HG03066 (cell line): ENCODE measurements around the gene LRRC39.

Experiments
- ATAC-seq: cut with Tn5 transposase; IDR thresholded peaks from one replicate; pipeline ENCODE4 v1.9.1; 2021; ENCODE audit warnings: low read depth; ENCODE audit not compliant: unreplicated experiment

LRRC39 gene

GRCh38 chr1:100151679-100152078 is 26.4 kb downstream of the LRRC39 start:
- no peak for ATAC-seq

- ATAC-seq = no peak
These were observed 30.2 kb downstream of the LRRC39 start for GRCh38 chr1:100147875-100148274.

- ATAC-seq = no peak
These were observed 31.1 kb downstream of the LRRC39 start for GRCh38 chr1:100146958-100147357.

- ATAC-seq = no peak
These were observed 32.9 kb downstream of the LRRC39 start for GRCh38 chr1:100145116-100145515.

- no peak for ATAC-seq
These were observed 35.7 kb downstream of the LRRC39 start for GRCh38 chr1:100142343-100142742.

- ATAC-seq = no peak
These were observed 36.9 kb downstream of the LRRC39 start for GRCh38 chr1:100141192-100141591.

- no peak for ATAC-seq
These were observed 40.5 kb downstream of the LRRC39 start for GRCh38 chr1:100137602-100138001.

GRCh38 chr1:100134872-100135271 is 43.2 kb downstream of the LRRC39 start:
- no peak for ATAC-seq

GRCh38 chr1:100132566-100133477 is 45.2 kb downstream of the LRRC39 start, which contains the start of the genes SASS6 and TRMT13:
Gene SASS6 (minus strand): TSS chr1:100132930. CDS start chr1:100132814, 116 bp downstream.
Gene TRMT13 (plus strand): TSS chr1:100133163. CDS start chr1:100133169, 6 bp downstream.
- ATAC-seq = peak; percentile 91

GRCh38 chr1:100131623-100132022 is 46.4 kb downstream of the LRRC39 start:
- no peak for ATAC-seq

GRCh38 chr1:100130552-100131077 is 47.4 kb downstream of the LRRC39 start:
- ATAC-seq = no peak

- no peak for ATAC-seq
These were observed 50.8 kb downstream of the LRRC39 start for GRCh38 chr1:100127226-100127625.

GRCh38 chr1:100122177-100122576 is 55.9 kb downstream of the LRRC39 start:
- no peak for ATAC-seq

GRCh38 chr1:100115524-100115923 is 62.5 kb downstream of the LRRC39 start:
- ATAC-seq = no peak

GRCh38 chr1:100109554-100110066 is 68.4 kb downstream of the LRRC39 start:
- no peak for ATAC-seq

GRCh38 chr1:100107696-100108095 is 70.4 kb downstream of the LRRC39 start:
- no peak for ATAC-seq

GRCh38 chr1:100101564-100101963 is 76.5 kb downstream of the LRRC39 start:
- no peak for ATAC-seq

GRCh38 chr1:100100202-100100601 is 77.9 kb downstream of the LRRC39 start:
- ATAC-seq = no peak
